CD14-positive monocyte (primary cell): ENCODE measurements around the gene AAR2. TPM values are rescaled to one million over a fixed set of nuclear protein-coding genes. Genes with fewer than 3 reads are reported as not detected.

Source experiments
- DNase-seq, 3 donors: peaks; one replicate each; pipeline ENCODE4 v3.0.0-alpha.2; 2011 to 2022
- H2AFZ ChIP-seq: 2 replicates; pipeline ENCODE4 v1.6.0; 2012; ENCODE audit warnings: mild to moderate bottlenecking, low read depth, low read length, inconsistent platforms; ENCODE audit not compliant: insufficient read depth, poor library complexity, severe bottlenecking
- H3K27ac ChIP-seq, 2 donors: 1 replicate in 1 of 2; 2 replicates in 1 of 2; pipeline ENCODE4 v1.5.1; 2012 to 2013; ENCODE audit warnings: low read length in 2 of 2, control low read depth in 1 of 2, inconsistent platforms in 1 of 2, low read depth in 1 of 2, mild to moderate bottlenecking in 1 of 2
- H3K27me3 ChIP-seq, 2 donors: one replicate each; pipeline versions ENCODE4 v1.6.0 to v1.6.1; 2011 to 2013; ENCODE audit warnings: low read length in 2 of 2; ENCODE audit not compliant: control insufficient read depth in 2 of 2, insufficient read depth in 2 of 2
- H3K36me3 ChIP-seq, 2 donors: replicated peaks in 1 of 2; 1 replicate in 1 of 2; 2 replicates in 1 of 2; pipeline versions ENCODE4 v1.5.1 to v1.6.1; 2012 to 2013; ENCODE audit warnings: low read length in 2 of 2, control low read depth in 1 of 2, inconsistent platforms in 1 of 2, mild to moderate bottlenecking in 1 of 2; ENCODE audit not compliant: insufficient read depth in 2 of 2, control insufficient read depth in 1 of 2
- H3K4me1 ChIP-seq, 2 donors: 1 replicate in 1 of 2; 2 replicates in 1 of 2; pipeline versions ENCODE4 v1.5.1 to v1.6.1; 2012 to 2013; ENCODE audit warnings: low read length in 2 of 2, control low read depth in 1 of 2, inconsistent platforms in 1 of 2, mild to moderate bottlenecking in 1 of 2, moderate library complexity in 1 of 2; ENCODE audit not compliant: insufficient read depth in 2 of 2, control insufficient read depth in 1 of 2
- H3K4me2 ChIP-seq: replicated peaks from 2 replicates; pipeline ENCODE3; 2012; ENCODE audit warnings: low read length, moderate library complexity, mild to moderate bottlenecking; ENCODE audit not compliant: poor library complexity, severe bottlenecking; ENCODE audit errors: extremely low read depth
- H3K4me3 ChIP-seq, 3 experiments: fragments of 200-600 bp in 1 of 3; sonication (generic) in 1 of 3; replicated peaks in 1 of 3; 1 replicate in 2 of 3; 2 replicates in 1 of 3; pipeline ENCODE4 v1.5.1; 2011 to 2013; ENCODE audit warnings: low read length in 3 of 3, mild to moderate bottlenecking in 3 of 3, control low read depth in 2 of 3, low read depth in 2 of 3, inconsistent platforms in 1 of 3, moderate library complexity in 1 of 3
- H3K79me2 ChIP-seq: 2 replicates; pipeline ENCODE4 v1.6.0; 2012; ENCODE audit warnings: mild to moderate bottlenecking, control low read depth, inconsistent platforms, low read length, moderate library complexity; ENCODE audit not compliant: insufficient read depth
- H3K9ac ChIP-seq: 2 replicates; pipeline ENCODE4 v1.6.0; 2017; ENCODE audit warnings: low read length, mild to moderate bottlenecking; ENCODE audit not compliant: insufficient read depth, poor library complexity, severe bottlenecking
- H3K9me3 ChIP-seq, 2 donors: replicated peaks in 1 of 2; 1 replicate in 1 of 2; 2 replicates in 1 of 2; pipeline versions ENCODE4 v1.5.1 to v1.6.1; 2012 to 2013; ENCODE audit warnings: low read length in 2 of 2, control low read depth in 1 of 2; ENCODE audit not compliant: control insufficient read depth in 1 of 2, insufficient read depth in 1 of 2
- H4K20me1 ChIP-seq: 2 replicates; pipeline ENCODE4 v1.6.0; 2012; ENCODE audit warnings: mild to moderate bottlenecking, low read length, control low read depth, moderate library complexity; ENCODE audit not compliant: insufficient read depth
- H3K27ac Mint-ChIP-seq, 7 donors: one replicate each; pipeline ENCODE4 v1.8.0; 2020; ENCODE audit warnings: mild to moderate bottlenecking in 7 of 7, mixed read lengths in 7 of 7, moderate library complexity in 6 of 7, inconsistent platforms in 2 of 7
- H3K27me3 Mint-ChIP-seq, 3 donors: one replicate each; pipeline ENCODE4 v1.8.0; 2021 to 2022; ENCODE audit warnings: low read depth in 3 of 3, mild to moderate bottlenecking in 3 of 3, mixed read lengths in 3 of 3, moderate library complexity in 3 of 3, inconsistent platforms in 1 of 3
- H3K36me3 Mint-ChIP-seq, 2 donors: one replicate each; pipeline ENCODE4 v1.8.0; 2020; ENCODE audit warnings: mixed read lengths in 2 of 2, inconsistent platforms in 1 of 2, mild to moderate bottlenecking in 1 of 2
- H3K4me1 Mint-ChIP-seq: one replicate; pipeline ENCODE4 v1.8.0; 2020; ENCODE audit warnings: mild to moderate bottlenecking, mixed read lengths
- H3K4me3 Mint-ChIP-seq, 2 donors: one replicate each; pipeline ENCODE4 v1.8.0; 2020; ENCODE audit warnings: mild to moderate bottlenecking in 2 of 2, mixed read lengths in 2 of 2, moderate library complexity in 1 of 2
- H3K9me3 Mint-ChIP-seq, 7 donors: one replicate each; pipeline ENCODE4 v1.8.0; 2020 to 2022; ENCODE audit warnings: mixed read lengths in 7 of 7, mild to moderate bottlenecking in 6 of 7, moderate library complexity in 6 of 7, inconsistent platforms in 2 of 7
- WGBS: methylation state at CpG from one replicate; pipeline ENCODE4 v1.1.5; 2013; ENCODE audit warnings: missing lambda C conversion rate; ENCODE audit not compliant: insufficient coverage; 5-methylcytosine and 5-hydroxymethylcytosine counted together
- intact Hi-C, 2 donors: fragments of 100-400 bp; cut with micrococcal nuclease; formaldehyde crosslinking; loops; one replicate each; pipeline versions ENCODE4 v1.15.0 to v1.15.1; 2023
- polyA plus RNA-seq, 3 donors: library from polyadenylated mRNA; depleted of rRNA in 1 of 3; unstranded in 2 of 3; stranded (reverse) in 1 of 3; fragments of 300-500 nt in 2 of 3; fragments of >200 nt in 1 of 3; fragmentation: Illumina TruSeq in 2 of 3; gene quantifications; 1 replicate in 2 of 3; 2 replicates in 1 of 3; pipeline ENCODE4 v1.2.3, GENCODE V29; 2012 to 2021
- TF ChIP-seq, protein P1 (sequence below): fragments of 200-600 bp; IDR thresholded peaks from one replicate; pipeline ENCODE4 v1.8.0; 2022; ENCODE audit warnings: antibody characterized with exemption, mild to moderate bottlenecking

The AAR2 gene
- polyA plus RNA-seq, 3 donors: 9.1 to 48.8 (median 45.2) TPM

DNA sequence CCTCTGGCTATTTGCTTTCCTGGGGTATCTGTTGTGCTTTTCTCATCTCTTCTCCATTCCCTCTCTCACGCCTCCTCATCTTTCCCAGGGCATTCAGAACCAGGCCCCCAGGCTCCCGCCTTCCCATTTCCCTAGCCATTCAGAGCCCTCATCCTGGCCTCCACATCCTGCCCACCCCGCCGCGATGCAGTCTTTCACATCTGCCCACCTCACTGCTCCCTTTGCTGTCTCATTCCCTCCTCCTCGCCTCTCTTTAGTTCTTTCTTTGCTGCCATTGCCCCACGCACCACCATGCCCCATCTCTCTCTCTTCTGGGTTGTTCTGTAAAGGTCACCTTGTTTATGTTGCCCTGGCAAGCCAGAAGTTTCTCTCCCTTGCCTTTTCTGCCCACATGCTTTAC, 10.6 kb upstream of the AAR2 start:
- no peak overlapping the region for H3K4me2 ChIP-seq
- no peak overlapping the region for H3K4me3 ChIP-seq
- no peak for DNase-seq
- Mint-ChIP-seq H3K9me3 (peaks cover 0 to 3% (median 0%) of the 10 kb centered on the region in 7 donors), H3K4me1 (peaks cover 21% of the 10 kb centered on the region), H3K36me3 (no peaks in the 10 kb centered on the region), H3K4me3 (no peak overlapping the region), H3K27me3 (peaks cover 0 to 2% (median 2%) of the 10 kb centered on the region in 3 donors), H3K27ac (peak overlapping the region in 1 of 7 donors; percentile 51)
- no peaks in the 10 kb centered on the region for H3K36me3 ChIP-seq
- no peak overlapping the region for H3K27ac ChIP-seq
- intact Hi-C loops: no loop called here
- H4K20me1 ChIP-seq: no peaks in the 10 kb centered on the region
- no peaks in the 10 kb centered on the region for H3K9me3 ChIP-seq
- WGBS: 90% methylated on average over 7 of the region's 7 CpGs
- TF ChIP-seq, protein P1, sequence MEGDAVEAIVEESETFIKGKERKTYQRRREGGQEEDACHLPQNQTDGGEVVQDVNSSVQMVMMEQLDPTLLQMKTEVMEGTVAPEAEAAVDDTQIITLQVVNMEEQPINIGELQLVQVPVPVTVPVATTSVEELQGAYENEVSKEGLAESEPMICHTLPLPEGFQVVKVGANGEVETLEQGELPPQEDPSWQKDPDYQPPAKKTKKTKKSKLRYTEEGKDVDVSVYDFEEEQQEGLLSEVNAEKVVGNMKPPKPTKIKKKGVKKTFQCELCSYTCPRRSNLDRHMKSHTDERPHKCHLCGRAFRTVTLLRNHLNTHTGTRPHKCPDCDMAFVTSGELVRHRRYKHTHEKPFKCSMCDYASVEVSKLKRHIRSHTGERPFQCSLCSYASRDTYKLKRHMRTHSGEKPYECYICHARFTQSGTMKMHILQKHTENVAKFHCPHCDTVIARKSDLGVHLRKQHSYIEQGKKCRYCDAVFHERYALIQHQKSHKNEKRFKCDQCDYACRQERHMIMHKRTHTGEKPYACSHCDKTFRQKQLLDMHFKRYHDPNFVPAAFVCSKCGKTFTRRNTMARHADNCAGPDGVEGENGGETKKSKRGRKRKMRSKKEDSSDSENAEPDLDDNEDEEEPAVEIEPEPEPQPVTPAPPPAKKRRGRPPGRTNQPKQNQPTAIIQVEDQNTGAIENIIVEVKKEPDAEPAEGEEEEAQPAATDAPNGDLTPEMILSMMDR: no peak
- H2AFZ ChIP-seq: no peak overlapping the region
- no peaks in the 10 kb centered on the region for H3K79me2 ChIP-seq
- peaks cover 11 to 15% of the 10 kb centered on the region in 2 donors for H3K4me1 ChIP-seq
- H3K27me3 ChIP-seq: no peaks in the 10 kb centered on the region
- no peak overlapping the region for H3K9ac ChIP-seq

DNA sequence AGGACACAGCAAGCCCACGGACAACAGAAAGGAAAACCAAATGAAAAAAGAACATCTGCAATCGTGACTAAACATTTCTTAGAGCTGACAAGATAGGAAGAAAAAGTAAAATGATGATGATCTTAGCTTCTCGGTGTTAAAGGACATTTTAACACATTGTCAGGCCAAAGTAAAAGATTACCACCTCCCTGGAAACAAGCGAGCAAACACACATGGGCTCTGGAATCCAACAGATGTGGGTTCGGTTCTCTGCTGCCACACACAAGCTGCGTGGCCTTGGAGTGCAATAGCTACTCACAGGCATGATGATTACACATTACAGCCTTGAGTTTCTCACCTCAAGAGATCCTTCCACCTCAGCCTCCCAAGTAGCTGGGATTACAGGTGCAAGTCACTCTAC, 7.5 kb upstream of the AAR2 start:
- TF ChIP-seq, protein P1: no peak
- Histone ChIP-seq H3K36me3 (no peaks in the 10 kb centered on the region), H3K9ac (peak overlapping the region; percentile 51), H3K27ac (peak overlapping the region in 1 of 2 donors; percentile 51), H2AFZ (peak overlapping the region; percentile 76), H3K79me2 (no peaks in the 10 kb centered on the region), H3K4me3 (peak overlapping the region; percentile 11 to 44 (median 34)), H3K9me3 (no peaks in the 10 kb centered on the region), H3K27me3 (no peaks in the 10 kb centered on the region), H3K4me2 (peak overlapping the region; percentile 60), H3K4me1 (peaks cover 11 to 15% of the 10 kb centered on the region in 2 donors), H4K20me1 (no peaks in the 10 kb centered on the region)
- Mint-ChIP-seq H3K36me3 (no peaks in the 10 kb centered on the region), H3K4me3 (peak overlapping the region; percentile 21 to 74), H3K9me3 (peaks cover 0 to 3% (median 0%) of the 10 kb centered on the region in 7 donors), H3K27ac (peak overlapping the region in 5 of 7 donors; percentile 6 to 59 (median 39)), H3K27me3 (peaks cover 3 to 6% (median 4%) of the 10 kb centered on the region in 3 donors), H3K4me1 (peaks cover 21% of the 10 kb centered on the region)
- intact Hi-C loops: no loop called here
- 45% methylated on average over 4 of the region's 6 CpGs for WGBS
- no peak for DNase-seq
